GM12801 (cell line): Measurements from ENCODE around the gene MYO7B.

Experiments
- TF ChIP-seq, protein P1 (sequence below): IDR thresholded peaks from one replicate; pipeline ENCODE4 v1.5.1; 2011; ENCODE audit warnings: control low read depth; ENCODE audit not compliant: insufficient read length; ENCODE audit errors: extremely low read depth

MYO7B gene

DNA sequence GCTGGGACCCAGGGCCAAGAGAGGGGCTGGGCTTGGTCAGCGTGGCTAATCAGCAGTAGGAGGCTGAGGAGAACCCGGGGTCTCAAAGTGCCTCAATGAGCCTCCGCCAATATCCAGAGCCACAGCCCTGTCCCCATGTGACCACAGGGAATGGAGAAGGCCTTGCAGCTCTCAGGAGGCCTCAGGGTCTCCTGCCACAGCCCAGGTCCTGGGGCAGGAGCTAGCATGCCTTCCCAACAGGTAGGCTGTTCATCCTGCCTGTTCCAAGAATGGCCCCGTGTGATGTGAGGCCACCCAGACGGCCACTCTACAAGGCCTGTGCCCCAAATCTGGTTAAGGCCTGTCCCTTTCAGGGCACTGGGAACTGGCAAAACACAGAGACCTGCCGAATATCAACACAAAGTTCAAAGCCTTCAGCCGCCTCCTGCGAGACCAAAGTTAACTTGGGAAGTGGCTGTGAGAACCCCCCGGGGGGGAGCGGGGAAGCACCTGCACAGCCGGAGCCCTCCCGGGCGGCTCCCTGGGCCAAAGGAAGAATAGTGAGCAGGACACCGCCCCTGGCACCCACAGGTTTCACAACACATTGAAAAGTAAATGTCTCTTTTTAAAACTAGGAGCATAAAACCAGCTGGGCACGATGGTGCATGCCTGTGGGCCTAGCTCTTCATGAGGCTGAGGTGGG lies 144.3 kb downstream of the MYO7B start:
- TF ChIP-seq, protein P1, sequence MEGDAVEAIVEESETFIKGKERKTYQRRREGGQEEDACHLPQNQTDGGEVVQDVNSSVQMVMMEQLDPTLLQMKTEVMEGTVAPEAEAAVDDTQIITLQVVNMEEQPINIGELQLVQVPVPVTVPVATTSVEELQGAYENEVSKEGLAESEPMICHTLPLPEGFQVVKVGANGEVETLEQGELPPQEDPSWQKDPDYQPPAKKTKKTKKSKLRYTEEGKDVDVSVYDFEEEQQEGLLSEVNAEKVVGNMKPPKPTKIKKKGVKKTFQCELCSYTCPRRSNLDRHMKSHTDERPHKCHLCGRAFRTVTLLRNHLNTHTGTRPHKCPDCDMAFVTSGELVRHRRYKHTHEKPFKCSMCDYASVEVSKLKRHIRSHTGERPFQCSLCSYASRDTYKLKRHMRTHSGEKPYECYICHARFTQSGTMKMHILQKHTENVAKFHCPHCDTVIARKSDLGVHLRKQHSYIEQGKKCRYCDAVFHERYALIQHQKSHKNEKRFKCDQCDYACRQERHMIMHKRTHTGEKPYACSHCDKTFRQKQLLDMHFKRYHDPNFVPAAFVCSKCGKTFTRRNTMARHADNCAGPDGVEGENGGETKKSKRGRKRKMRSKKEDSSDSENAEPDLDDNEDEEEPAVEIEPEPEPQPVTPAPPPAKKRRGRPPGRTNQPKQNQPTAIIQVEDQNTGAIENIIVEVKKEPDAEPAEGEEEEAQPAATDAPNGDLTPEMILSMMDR, result no peak

GRCh38 chr2:127680706-127681287 lies 145.3 kb downstream of the MYO7B start:
- TF ChIP-seq, protein P1, result no peak

GRCh38 chr2:127681288-127681804 lies 145.9 kb downstream of the MYO7B start:
- TF ChIP-seq, protein P1, result no peak

- TF ChIP-seq, protein P1, result no peak
Measured at GRCh38 chr2:127681976-127682857, 146.7 kb downstream of the MYO7B start.

GRCh38 chr2:127683056-127683455 lies 147.6 kb downstream of the MYO7B start:
- TF ChIP-seq, protein P1, result no peak

DNA sequence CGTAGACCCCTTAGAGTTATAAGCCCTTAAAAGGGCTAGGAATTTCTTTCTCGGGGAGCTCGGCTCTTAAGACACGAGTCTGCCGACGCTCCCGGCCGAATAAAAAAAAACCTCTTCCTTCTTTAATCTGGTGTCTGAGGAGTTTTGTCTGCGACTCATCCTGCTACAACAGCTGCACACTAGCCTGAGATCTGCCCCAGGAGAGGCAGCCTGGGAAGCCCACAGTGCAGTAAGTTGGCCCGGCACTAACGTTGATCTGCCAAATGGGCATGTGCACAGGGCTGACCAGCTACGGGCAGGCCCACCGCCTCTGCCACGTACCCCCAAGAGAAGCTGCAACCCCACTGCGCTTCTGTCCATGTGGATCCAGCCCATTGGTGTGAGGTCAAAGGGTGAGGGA lies 148.3 kb downstream of the MYO7B start:
- TF ChIP-seq, protein P1, result no peak
